HEK293 (cell line): ENCODE data around the gene ADAMTSL5.

ENCODE experiments used
- EGR2 ChIP-seq: fragments of 450-650 bp; formaldehyde crosslinking; IDR thresholded peaks from 2 replicates; pipeline ENCODE4 v1.5.1; 2016; ENCODE audit warnings: low read depth, missing biosample characterization, missing genetic modification characterization
- MYNN ChIP-seq: fragments of 450-650 bp; formaldehyde crosslinking; IDR thresholded peaks from 2 replicates; pipeline ENCODE4 v1.5.1; 2016; ENCODE audit warnings: missing biosample characterization, missing genetic modification characterization, borderline replicate concordance
- PRDM6 ChIP-seq: fragments of 450-650 bp; formaldehyde crosslinking; IDR thresholded peaks from 2 replicates; pipeline ENCODE4 v1.5.1; 2017; ENCODE audit warnings: missing biosample characterization, missing genetic modification characterization
- RBAK ChIP-seq: fragments of 450-650 bp; formaldehyde crosslinking; IDR thresholded peaks from 2 replicates; pipeline ENCODE4 v1.5.1; 2016; ENCODE audit warnings: missing biosample characterization, missing genetic modification characterization
- REPIN1 ChIP-seq: fragments of 450-650 bp; formaldehyde crosslinking; IDR thresholded peaks from 2 replicates; pipeline ENCODE4 v1.5.1; 2017; ENCODE audit warnings: missing biosample characterization, missing genetic modification characterization, low read depth
- SP7 ChIP-seq: fragments of 450-650 bp; formaldehyde crosslinking; IDR thresholded peaks from 2 replicates; pipeline ENCODE4 v1.5.1; 2016; ENCODE audit warnings: missing biosample characterization, missing genetic modification characterization
- TSHZ1 ChIP-seq: fragments of 450-650 bp; formaldehyde crosslinking; IDR thresholded peaks from 2 replicates; pipeline ENCODE4 v1.5.1; 2016; ENCODE audit warnings: missing biosample characterization, missing genetic modification characterization, borderline replicate concordance
- ZBTB21 ChIP-seq: fragments of 450-650 bp; formaldehyde crosslinking; IDR thresholded peaks from 2 replicates; pipeline ENCODE4 v1.5.1; 2017; ENCODE audit warnings: missing biosample characterization, missing genetic modification characterization
- ZNF133 ChIP-seq: fragments of 450-650 bp; formaldehyde crosslinking; IDR thresholded peaks from 2 replicates; pipeline ENCODE4 v1.5.1; 2016; ENCODE audit warnings: missing biosample characterization, missing genetic modification characterization
- ZNF202 ChIP-seq: fragments of 450-650 bp; formaldehyde crosslinking; IDR thresholded peaks from 2 replicates; pipeline ENCODE4 v1.5.1; 2016; ENCODE audit warnings: missing biosample characterization, missing genetic modification characterization, borderline replicate concordance
- ZNF211 ChIP-seq: fragments of 450-650 bp; formaldehyde crosslinking; IDR thresholded peaks from 2 replicates; pipeline ENCODE4 v1.5.1; 2016; ENCODE audit warnings: low read depth, missing biosample characterization, missing genetic modification characterization
- ZNF24 ChIP-seq: fragments of 450-650 bp; formaldehyde crosslinking; IDR thresholded peaks from 2 replicates; pipeline ENCODE4 v1.5.1; 2016; ENCODE audit warnings: missing biosample characterization, missing genetic modification characterization
- ZNF26 ChIP-seq: fragments of 450-650 bp; formaldehyde crosslinking; IDR thresholded peaks from 2 replicates; pipeline ENCODE4 v1.5.1; 2016; ENCODE audit warnings: missing biosample characterization, missing genetic modification characterization
- ZNF48 ChIP-seq: fragments of 450-650 bp; formaldehyde crosslinking; IDR thresholded peaks from 2 replicates; pipeline ENCODE4 v1.5.1; 2016; ENCODE audit warnings: missing biosample characterization, missing genetic modification characterization
- ZNF549 ChIP-seq: fragments of 450-650 bp; IDR thresholded peaks from 2 replicates; pipeline ENCODE4 v1.5.1; 2018; ENCODE audit warnings: missing biosample characterization, missing genetic modification characterization, mild to moderate bottlenecking, inconsistent platforms, moderate library complexity
- ZNF624 ChIP-seq: fragments of 450-650 bp; formaldehyde crosslinking; IDR thresholded peaks from 2 replicates; pipeline ENCODE4 v1.5.1; 2017; ENCODE audit warnings: missing biosample characterization, missing genetic modification characterization
- ZNF626 ChIP-seq: fragments of 450-650 bp; sonication (Bioruptor Pico); formaldehyde crosslinking; IDR thresholded peaks from 2 replicates; pipeline ENCODE4 v1.5.1; 2018; ENCODE audit warnings: missing biosample characterization, missing genetic modification characterization, inconsistent platforms
- ZNF692 ChIP-seq: fragments of 450-650 bp; formaldehyde crosslinking; IDR thresholded peaks from 2 replicates; pipeline ENCODE4 v1.5.1; 2016; ENCODE audit warnings: missing biosample characterization, missing genetic modification characterization
- ZNF76 ChIP-seq: fragments of 450-650 bp; formaldehyde crosslinking; IDR thresholded peaks from 2 replicates; pipeline ENCODE4; 2016; ENCODE audit warnings: low read depth, missing biosample characterization, missing genetic modification characterization, borderline replicate concordance
- ZNF785 ChIP-seq: fragments of 450-650 bp; formaldehyde crosslinking; IDR thresholded peaks from 2 replicates; pipeline ENCODE4 v1.5.1; 2016; ENCODE audit warnings: missing biosample characterization, missing genetic modification characterization
- TF ChIP-seq, protein P1 (sequence below): fragments of 450-650 bp; formaldehyde crosslinking; IDR thresholded peaks from 2 replicates; pipeline ENCODE4 v1.5.1; 2016; ENCODE audit warnings: missing biosample characterization, missing genetic modification characterization
- TF ChIP-seq, protein P2 (sequence below): fragments of 450-650 bp; formaldehyde crosslinking; IDR thresholded peaks from 2 replicates; pipeline ENCODE4 v1.5.0; 2017; ENCODE audit warnings: missing biosample characterization, missing genetic modification characterization, borderline replicate concordance
- TF ChIP-seq, protein P3 (sequence below): fragments of 450-650 bp; IDR thresholded peaks from 2 replicates; pipeline ENCODE4 v1.5.1; 2018; ENCODE audit warnings: missing biosample characterization, mild to moderate bottlenecking, missing genetic modification characterization
- TF ChIP-seq, protein P4 (sequence below): fragments of 450-650 bp; formaldehyde crosslinking; IDR thresholded peaks from 2 replicates; pipeline ENCODE4 v1.5.1; 2016; ENCODE audit warnings: missing biosample characterization, missing genetic modification characterization

The ADAMTSL5 gene

DNA sequence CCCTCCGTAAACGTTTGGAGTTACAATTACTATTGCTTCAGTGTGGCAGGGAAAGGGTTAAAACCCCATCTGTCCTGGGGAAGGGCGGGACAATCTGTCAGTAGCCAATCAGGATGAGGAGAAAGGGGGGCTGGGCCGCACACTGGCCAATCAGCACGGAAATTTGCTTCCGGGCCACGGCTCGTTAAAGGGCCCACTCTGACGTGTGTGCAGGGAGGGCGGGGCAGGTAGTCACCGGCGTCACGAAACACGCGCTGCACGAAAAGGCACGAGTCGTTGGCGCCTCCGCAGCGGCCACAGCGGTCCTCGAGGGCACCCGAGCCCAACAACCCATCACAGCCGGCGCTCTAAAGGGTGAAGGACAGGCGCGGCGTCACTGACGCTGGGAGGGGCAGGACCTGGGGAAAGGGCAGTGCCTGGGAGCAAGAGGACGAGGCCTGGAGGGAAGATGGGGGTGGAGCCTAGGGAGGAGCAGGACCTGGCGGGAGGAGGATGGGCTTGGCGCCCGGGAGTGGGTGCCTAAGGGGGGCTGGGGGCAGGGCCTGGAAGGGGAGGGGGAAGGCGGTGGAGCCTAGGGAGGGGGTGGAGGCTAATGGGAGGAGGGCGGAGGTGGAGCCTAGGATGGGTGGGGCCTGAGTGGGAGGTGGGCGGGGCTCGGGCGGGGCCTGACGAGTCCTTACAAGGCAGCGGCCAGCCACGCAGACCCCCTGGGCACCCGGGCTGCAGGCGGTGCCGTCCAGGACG is 4.9 kb downstream of the ADAMTSL5 start (continued):
- TF ChIP-seq, protein P1, sequence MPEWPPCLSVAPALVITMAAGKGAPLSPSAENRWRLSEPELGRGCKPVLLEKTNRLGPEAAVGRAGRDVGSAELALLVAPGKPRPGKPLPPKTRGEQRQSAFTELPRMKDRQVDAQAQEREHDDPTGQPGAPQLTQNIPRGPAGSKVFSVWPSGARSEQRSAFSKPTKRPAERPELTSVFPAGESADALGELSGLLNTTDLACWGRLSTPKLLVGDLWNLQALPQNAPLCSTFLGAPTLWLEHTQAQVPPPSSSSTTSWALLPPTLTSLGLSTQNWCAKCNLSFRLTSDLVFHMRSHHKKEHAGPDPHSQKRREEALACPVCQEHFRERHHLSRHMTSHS (tag by site-specific recombination), result no peak
- TF ChIP-seq ZNF624 (no peak), ZNF202 (tag by site-specific recombination) (no peak), ZNF785 (tag by site-specific recombination) (no peak), ZNF76 (peak; percentile 58; the same call in 1 of the 2 replicates), ZBTB21 (tag by site-specific recombination) (no peak; the same call in 1 of the 2 replicates), ZNF626 (no peak), ZNF692 (tag by site-specific recombination) (peak; percentile 98), REPIN1 (tag by site-specific recombination) (no peak), TSHZ1 (tag by site-specific recombination) (no peak), ZNF211 (tag by site-specific recombination) (no peak), EGR2 (no peak), ZNF549 (tag by site-specific recombination) (no peak), RBAK (tag by site-specific recombination) (no peak), ZNF24 (tag by site-specific recombination) (no peak), ZNF26 (tag by site-specific recombination) (no peak), SP7 (tag by site-specific recombination) (no peak; the same call in none of the 2 replicates), PRDM6 (no peak), MYNN (no peak), ZNF133 (no peak), ZNF48 (tag by site-specific recombination) (no peak)
- TF ChIP-seq, protein P2, sequence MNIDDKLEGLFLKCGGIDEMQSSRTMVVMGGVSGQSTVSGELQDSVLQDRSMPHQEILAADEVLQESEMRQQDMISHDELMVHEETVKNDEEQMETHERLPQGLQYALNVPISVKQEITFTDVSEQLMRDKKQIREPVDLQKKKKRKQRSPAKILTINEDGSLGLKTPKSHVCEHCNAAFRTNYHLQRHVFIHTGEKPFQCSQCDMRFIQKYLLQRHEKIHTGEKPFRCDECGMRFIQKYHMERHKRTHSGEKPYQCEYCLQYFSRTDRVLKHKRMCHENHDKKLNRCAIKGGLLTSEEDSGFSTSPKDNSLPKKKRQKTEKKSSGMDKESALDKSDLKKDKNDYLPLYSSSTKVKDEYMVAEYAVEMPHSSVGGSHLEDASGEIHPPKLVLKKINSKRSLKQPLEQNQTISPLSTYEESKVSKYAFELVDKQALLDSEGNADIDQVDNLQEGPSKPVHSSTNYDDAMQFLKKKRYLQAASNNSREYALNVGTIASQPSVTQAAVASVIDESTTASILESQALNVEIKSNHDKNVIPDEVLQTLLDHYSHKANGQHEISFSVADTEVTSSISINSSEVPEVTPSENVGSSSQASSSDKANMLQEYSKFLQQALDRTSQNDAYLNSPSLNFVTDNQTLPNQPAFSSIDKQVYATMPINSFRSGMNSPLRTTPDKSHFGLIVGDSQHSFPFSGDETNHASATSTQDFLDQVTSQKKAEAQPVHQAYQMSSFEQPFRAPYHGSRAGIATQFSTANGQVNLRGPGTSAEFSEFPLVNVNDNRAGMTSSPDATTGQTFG (tag by site-specific recombination), result no peak
- TF ChIP-seq, protein P3, sequence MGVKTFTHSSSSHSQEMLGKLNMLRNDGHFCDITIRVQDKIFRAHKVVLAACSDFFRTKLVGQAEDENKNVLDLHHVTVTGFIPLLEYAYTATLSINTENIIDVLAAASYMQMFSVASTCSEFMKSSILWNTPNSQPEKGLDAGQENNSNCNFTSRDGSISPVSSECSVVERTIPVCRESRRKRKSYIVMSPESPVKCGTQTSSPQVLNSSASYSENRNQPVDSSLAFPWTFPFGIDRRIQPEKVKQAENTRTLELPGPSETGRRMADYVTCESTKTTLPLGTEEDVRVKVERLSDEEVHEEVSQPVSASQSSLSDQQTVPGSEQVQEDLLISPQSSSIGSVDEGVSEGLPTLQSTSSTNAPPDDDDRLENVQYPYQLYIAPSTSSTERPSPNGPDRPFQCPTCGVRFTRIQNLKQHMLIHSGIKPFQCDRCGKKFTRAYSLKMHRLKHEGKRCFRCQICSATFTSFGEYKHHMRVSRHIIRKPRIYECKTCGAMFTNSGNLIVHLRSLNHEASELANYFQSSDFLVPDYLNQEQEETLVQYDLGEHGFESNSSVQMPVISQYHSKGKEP (tag by site-specific recombination), result no peak
- TF ChIP-seq, protein P4, sequence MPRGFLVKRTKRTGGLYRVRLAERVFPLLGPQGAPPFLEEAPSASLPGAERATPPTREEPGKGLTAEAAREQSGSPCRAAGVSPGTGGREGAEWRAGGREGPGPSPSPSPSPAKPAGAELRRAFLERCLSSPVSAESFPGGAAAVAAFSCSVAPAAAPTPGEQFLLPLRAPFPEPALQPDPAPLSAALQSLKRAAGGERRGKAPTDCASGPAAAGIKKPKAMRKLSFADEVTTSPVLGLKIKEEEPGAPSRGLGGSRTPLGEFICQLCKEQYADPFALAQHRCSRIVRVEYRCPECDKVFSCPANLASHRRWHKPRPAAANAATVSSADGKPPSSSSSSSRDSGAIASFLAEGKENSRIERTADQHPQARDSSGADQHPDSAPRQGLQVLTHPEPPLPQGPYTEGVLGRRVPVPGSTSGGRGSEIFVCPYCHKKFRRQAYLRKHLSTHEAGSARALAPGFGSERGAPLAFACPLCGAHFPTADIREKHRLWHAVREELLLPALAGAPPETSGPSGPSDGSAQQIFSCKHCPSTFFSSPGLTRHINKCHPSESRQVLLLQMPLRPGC, result no peak
